GM23338 (cell line): ENCODE results near the gene KIAA1671. TPM values are rescaled to one million over a fixed set of nuclear protein-coding genes. Genes with fewer than 3 reads are reported as not detected.

Experiments
- ATAC-seq: fragments of 200-7000 bp; cut with Tn5 transposase; 3 replicates; pipeline ENCODE4 v1.9.1; 2020
- DNase-seq: peaks from one replicate; pipeline ENCODE4 v3.0.0-alpha.2; 2015; ENCODE audit warnings: low spot score
- H2AFZ ChIP-seq: fragments of 200-600 bp; sonication (generic); 2 replicates; pipeline ENCODE4 v1.8.0; 2016; ENCODE audit warnings: antibody characterized with exemption, mild to moderate bottlenecking, moderate library complexity
- H3F3A ChIP-seq: fragments of 200-600 bp; sonication (generic); replicated peaks from 2 replicates; pipeline ENCODE4 v1.8.0; 2017; ENCODE audit warnings: antibody characterized with exemption, mixed run types, low read depth
- H3K27ac ChIP-seq: fragments of 200-600 bp; sonication (generic); 2 replicates; pipeline ENCODE4 v1.6.1; 2016; ENCODE audit warnings: low read depth
- H3K27me3 ChIP-seq: fragments of 200-600 bp; sonication (generic); 2 replicates; pipeline ENCODE4 v1.8.0; 2016; ENCODE audit warnings: mild to moderate bottlenecking, mixed run types, moderate library complexity; ENCODE audit not compliant: insufficient read depth
- H3K36me3 ChIP-seq: fragments of 200-600 bp; sonication (generic); 2 replicates; pipeline ENCODE4 v1.8.0; 2016; ENCODE audit warnings: mild to moderate bottlenecking; ENCODE audit not compliant: insufficient read depth
- H3K4me1 ChIP-seq: fragments of 200-600 bp; sonication (generic); 2 replicates; pipeline ENCODE4 v1.8.0; 2016; ENCODE audit warnings: mild to moderate bottlenecking, moderate library complexity; ENCODE audit not compliant: insufficient read depth
- H3K4me2 ChIP-seq: fragments of 200-600 bp; sonication (generic); 2 replicates; pipeline ENCODE4 v1.7.1; 2017; ENCODE audit warnings: mixed run types
- H3K4me3 ChIP-seq: fragments of 200-600 bp; sonication (generic); 2 replicates; pipeline ENCODE4 v1.6.1; 2016; ENCODE audit warnings: mixed run types
- H3K79me2 ChIP-seq: fragments of 200-600 bp; sonication (generic); replicated peaks from 2 replicates; pipeline ENCODE4 v1.8.0; 2017; ENCODE audit warnings: mild to moderate bottlenecking; ENCODE audit not compliant: insufficient read depth
- H3K9me2 ChIP-seq: fragments of 200-600 bp; sonication (generic); 2 replicates; pipeline ENCODE4 v1.8.0; 2017; ENCODE audit not compliant: insufficient read depth
- H4K20me1 ChIP-seq: fragments of 200-600 bp; sonication (generic); replicated peaks from 2 replicates; pipeline ENCODE4 v1.8.0; 2017; ENCODE audit warnings: mild to moderate bottlenecking; ENCODE audit not compliant: insufficient read depth
- H3K27ac Mint-ChIP-seq: 2 replicates; pipeline ENCODE4 v1.8.0; 2020; ENCODE audit warnings: inconsistent platforms, mild to moderate bottlenecking, moderate library complexity, mixed read lengths
- H3K27me3 Mint-ChIP-seq: 3 replicates; pipeline ENCODE4 v1.8.0; 2022; ENCODE audit warnings: low read depth, mild to moderate bottlenecking, moderate library complexity, mixed read lengths, inconsistent platforms; ENCODE audit not compliant: insufficient read depth, poor library complexity
- H3K36me3 Mint-ChIP-seq: 3 replicates; pipeline ENCODE4 v1.8.0; 2021; ENCODE audit warnings: low read depth, mild to moderate bottlenecking, inconsistent platforms, moderate library complexity, mixed read lengths
- H3K4me1 Mint-ChIP-seq: 3 replicates; pipeline ENCODE4 v1.8.0; 2020; ENCODE audit warnings: mild to moderate bottlenecking, inconsistent platforms, mixed read lengths
- H3K4me3 Mint-ChIP-seq: 3 replicates; pipeline ENCODE4 v1.8.0; 2021; ENCODE audit warnings: moderate library complexity, mild to moderate bottlenecking, inconsistent platforms, mixed read lengths
- H3K9me3 Mint-ChIP-seq: 3 replicates; pipeline ENCODE4 v1.8.0; 2020; ENCODE audit warnings: moderate library complexity, mild to moderate bottlenecking, inconsistent platforms, mixed read lengths
- CTCF ChIP-seq, 2 experiments: fragments of 200-600 bp in 1 of 2; sonication (generic) in 1 of 2; conservative IDR thresholded peaks; 2 replicates each; pipeline versions ENCODE4 v1.5.1 to v1.6.1; 2016 to 2017; ENCODE audit warnings: antibody characterized with exemption in 2 of 2, low read depth in 2 of 2, mild to moderate bottlenecking in 2 of 2, moderate library complexity in 1 of 2
- ETS1 ChIP-seq: IDR thresholded peaks from 2 replicates; pipeline ENCODE4 v1.6.1; 2016; ENCODE audit warnings: antibody characterized with exemption
- EZH2 ChIP-seq: fragments of 200-600 bp; sonication (generic); IDR thresholded peaks from one replicate; pipeline ENCODE4 v1.8.0; 2017; ENCODE audit warnings: antibody characterized with exemption, mild to moderate bottlenecking, low read depth; ENCODE audit not compliant: unreplicated experiment
- EZH2phosphoT487 ChIP-seq: fragments of 200-600 bp; sonication (generic); IDR thresholded peaks from one replicate; pipeline ENCODE4 v1.8.1; 2018; ENCODE audit warnings: antibody characterized with exemption; ENCODE audit not compliant: unreplicated experiment
- JUNB ChIP-seq: IDR thresholded peaks from one replicate; pipeline ENCODE4 v1.6.1; 2016; ENCODE audit warnings: antibody characterized with exemption; ENCODE audit not compliant: unreplicated experiment
- NANOG ChIP-seq: IDR thresholded peaks from 2 replicates; pipeline ENCODE4 v1.6.1; 2016; ENCODE audit warnings: antibody characterized with exemption, borderline replicate concordance
- POLR2AphosphoS5 ChIP-seq: IDR thresholded peaks from 2 replicates; pipeline ENCODE4 v1.6.1; 2016; ENCODE audit warnings: antibody characterized with exemption, low read depth
- REST ChIP-seq: IDR thresholded peaks from one replicate; pipeline ENCODE4 v1.6.1; 2018; ENCODE audit warnings: antibody characterized with exemption; ENCODE audit not compliant: unreplicated experiment
- STAT1 ChIP-seq: IDR thresholded peaks from one replicate; pipeline ENCODE4 v1.6.1; 2016; ENCODE audit warnings: antibody characterized with exemption; ENCODE audit not compliant: unreplicated experiment
- ZNF114 ChIP-seq: fragments of 250-450 bp; sonication (Bioruptor Pico); IDR thresholded peaks from 2 replicates; pipeline ENCODE4 v1.5.0; 2020; ENCODE audit warnings: mild to moderate bottlenecking, moderate library complexity
- ZNF331 ChIP-seq: fragments of 250-450 bp; sonication (Bioruptor Pico); IDR thresholded peaks from 2 replicates; pipeline ENCODE4 v1.5.0; 2020; ENCODE audit warnings: low read depth, mild to moderate bottlenecking, moderate library complexity
- ZNF462 ChIP-seq: fragments of 250-450 bp; sonication (Bioruptor Pico); IDR thresholded peaks from 2 replicates; pipeline ENCODE4 v1.5.0; 2020; ENCODE audit warnings: mild to moderate bottlenecking, moderate library complexity
- long read RNA-seq: library from polyadenylated mRNA; unstranded; transcript quantifications from one replicate; pipeline ENCODE4 v2.0.0, GENCODE V29; 2020; ENCODE audit not compliant: unreplicated experiment
- polyA plus RNA-seq: library from polyadenylated mRNA; unstranded; fragments of >200 nt; fragmentation: Nextera tagmentation; extraction: Ambion mirVana; gene quantifications from 2 replicates; pipeline ENCODE4 v1.2.1, GENCODE V29; 2016
- total RNA-seq: library from RNA; depleted of rRNA; stranded (reverse); fragments of >200 nt; shearing (Covaris generic); gene quantifications from 2 replicates; pipeline ENCODE4 v1.2.3, GENCODE V29; 2014; rRNA removed

Gene KIAA1671
- 22.1 and 27.2 TPM in 2 replicates for total RNA-seq
- polyA plus RNA-seq: 5.8 and 6.1 TPM in 2 replicates
- long read RNA-seq, partial matches to known transcripts: 0 of 3 reads
- long read RNA-seq, other reads (novel, unspliced or antisense): 3 of 3 reads

GRCh38 chr22:24951942-24952836 is at the start of gene KIAA1671:
TSS of gene KIAA1671 (plus strand) at chr22:24952716. CDS start at chr22:25028000, 75,284 bp downstream.
- H3K4me2 ChIP-seq: peak within 1 kb of the TSS; percentile 97
- peak within 1 kb of the TSS; percentile 99 for H3K27ac Mint-ChIP-seq
- H4K20me1 ChIP-seq: peaks cover 4% of the 10 kb centered on the region; the same call in 1 of the 2 replicates
- peaks cover 34% of the 10 kb centered on the region for H3K79me2 ChIP-seq
- H3K27ac ChIP-seq: peak within 1 kb of the TSS; percentile 89
- DNase-seq (peak; percentile 96), ATAC-seq (peak; percentile 74)
- peaks cover 30% of the 10 kb centered on the region for H3K4me1 ChIP-seq
- no peaks in the 10 kb centered on the region for H3K9me3 Mint-ChIP-seq
- peaks cover 49% of the 10 kb centered on the region for H3K4me1 Mint-ChIP-seq
- peaks cover 12% of the 10 kb centered on the region; the same call in 1 of the 2 replicates for H3F3A ChIP-seq
- no peaks in the 10 kb centered on the region for H3K36me3 ChIP-seq
- H3K4me3 Mint-ChIP-seq: peak within 1 kb of the TSS; percentile 100
- peaks cover 9% of the 10 kb centered on the region; the same call in 1 of the 2 replicates for H3K27me3 ChIP-seq
- peak within 1 kb of the TSS; percentile 97 for H3K4me3 ChIP-seq
- peaks cover 28% of the 10 kb centered on the region for H3K27me3 Mint-ChIP-seq
- H3K9me2 ChIP-seq: no peaks in the 10 kb centered on the region
- peak within 1 kb of the TSS; percentile 83 for H2AFZ ChIP-seq
- peaks cover 6% of the 10 kb centered on the region; the same call in 1 of the 3 replicates for H3K36me3 Mint-ChIP-seq
- TF ChIP-seq ZNF462 (CRISPR knock-in tag) (no peak), EZH2phosphoT487 (no peak), NANOG (no peak), ZNF331 (CRISPR knock-in tag) (no peak), ETS1 (no peak), ZNF114 (no peak), STAT1 (no peak), EZH2 (no peak), REST (no peak), CTCF (conservative IDR thresholded peaks at IDR 0.05; ENCODE audit: low read depth in 2 of 2) (peak; percentile 87 to 92), POLR2AphosphoS5 (peak; percentile 60), JUNB (no peak)
